Stomach (tissue), 9 donors: ENCODE results near the gene TANC1. TPM values are rescaled to one million over a fixed set of nuclear protein-coding genes. Genes with fewer than 3 reads are reported as not detected.

ENCODE experiments used
- DNase-seq, 2 donors: peaks; one replicate each; pipeline versions ENCODE4 v3.0.0 to v3.0.0-alpha.2; 2013 to 2019
- H3K27ac ChIP-seq, 5 donors: fragments of 200-600 bp in 4 of 5; sonication (generic) in 4 of 5; one replicate each; pipeline ENCODE4 v1.5.1; 2013 to 2019; ENCODE audit warnings: mild to moderate bottlenecking in 1 of 5, moderate library complexity in 1 of 5
- H3K27me3 ChIP-seq, 3 donors: fragments of 200-600 bp; sonication (generic); one replicate each; pipeline ENCODE4 v1.5.1; 2017 to 2019; ENCODE audit warnings: mixed run types in 1 of 3
- H3K36me3 ChIP-seq, 4 donors: fragments of 200-600 bp; sonication (generic); 1 replicate in 3 of 4; 2 replicates in 1 of 4; pipeline ENCODE4 v1.5.1; 2016 to 2019
- H3K4me1 ChIP-seq, 4 donors: fragments of 200-600 bp; sonication (generic); one replicate each; pipeline ENCODE4 v1.5.1; 2016 to 2019
- H3K4me3 ChIP-seq, 4 donors: fragments of 200-600 bp; sonication (generic) in 3 of 4; one replicate each; pipeline ENCODE4 v1.5.1; 2016 to 2019; ENCODE audit warnings: mild to moderate bottlenecking in 1 of 4
- H3K9me3 ChIP-seq, 4 donors: fragments of 200-600 bp; sonication (generic); one replicate each; pipeline ENCODE4 v1.5.1; 2016 to 2019
- EP300 ChIP-seq: sonication (generic); formaldehyde crosslinking; IDR thresholded peaks from one replicate; pipeline ENCODE4 v1.6.1; 2017; ENCODE audit warnings: antibody characterized with exemption
- POLR2A ChIP-seq, 4 donors: fragments of 450-650 bp; IDR thresholded peaks; one replicate each; pipeline ENCODE4 v1.6.1; 2016; ENCODE audit warnings: antibody characterized with exemption in 4 of 4, control low read depth in 2 of 4, mild to moderate bottlenecking in 1 of 4, moderate library complexity in 1 of 4
- POLR2AphosphoS5 ChIP-seq, 3 donors: sonication (generic); formaldehyde crosslinking; IDR thresholded peaks; one replicate each; pipeline ENCODE4 v1.6.1; 2016; ENCODE audit warnings: antibody characterized with exemption in 3 of 3
- WGBS, 5 donors: extraction: QIAGEN DNeasy Blood & Tissue Kit in 3 of 5; methylation state at CpG; one replicate each; pipeline versions ENCODE4 v1.1.5 to v1.1.7; 2013 to 2018; 5-methylcytosine and 5-hydroxymethylcytosine counted together
- intact Hi-C: fragments of 100-400 bp; cut with DNase I; formaldehyde crosslinking; loops from one replicate; pipeline ENCODE4 v1.15.1; 2023; ENCODE audit warnings: low total_unique reads
- polyA plus RNA-seq, 3 donors: library from polyadenylated mRNA; stranded (reverse); fragments of 200-250 nt; gene quantifications; one replicate each; pipeline ENCODE4 v1.2.3, GENCODE V29; 2013
- total RNA-seq, 5 donors: library from RNA; depleted of rRNA; stranded (reverse); fragments of >200 nt; gene quantifications; one replicate each; pipeline versions ENCODE4 v1.1.0 to v1.2.3, GENCODE V29; 2014 to 2016
- TF ChIP-seq, protein P1 (sequence below), 7 experiments: fragments of 450-650 bp in 4 of 7; fragments of 200-600 bp in 3 of 7; sonication (generic) in 3 of 7; IDR thresholded peaks; one replicate each; pipeline ENCODE4 v1.5.1; 2016 to 2019; ENCODE audit warnings: antibody characterized with exemption in 7 of 7, control low read depth in 2 of 7, mild to moderate bottlenecking in 1 of 7
- donor health status: healthy with polysubstance abuse.
- donor health status: Bipolar disorder and iron deficiency.
- donor health status: healthy.

The TANC1 gene
- total and polyA plus RNA-seq, 8 donors, result 4.9 to 59.7 (median 37.7) TPM

- Histone ChIP-seq H3K36me3 (peaks cover 0 to 16% (median 0%) of the 10 kb centered on the region in 4 donors), H3K4me1 (peaks cover 0 to 36% (median 19%) of the 10 kb centered on the region in 4 donors), H3K9me3 (peaks cover 12 to 20% (median 18%) of the 10 kb centered on the region in 4 donors), H3K27me3 (no peaks in the 10 kb centered on the region), H3K27ac (no peak overlapping the region), H3K4me3 (no peak overlapping the region)
- no peak for DNase-seq
- intact Hi-C loops, result no loop called here
- WGBS, 5 donors, result 73 to 81% (median 78%) methylated on average over 3 of the region's 3 CpGs
- TF ChIP-seq POLR2AphosphoS5 (IDR thresholded peaks at IDR 0.05), result no peak
- no peak for TF ChIP-seq EP300
- TF ChIP-seq, protein P1, sequence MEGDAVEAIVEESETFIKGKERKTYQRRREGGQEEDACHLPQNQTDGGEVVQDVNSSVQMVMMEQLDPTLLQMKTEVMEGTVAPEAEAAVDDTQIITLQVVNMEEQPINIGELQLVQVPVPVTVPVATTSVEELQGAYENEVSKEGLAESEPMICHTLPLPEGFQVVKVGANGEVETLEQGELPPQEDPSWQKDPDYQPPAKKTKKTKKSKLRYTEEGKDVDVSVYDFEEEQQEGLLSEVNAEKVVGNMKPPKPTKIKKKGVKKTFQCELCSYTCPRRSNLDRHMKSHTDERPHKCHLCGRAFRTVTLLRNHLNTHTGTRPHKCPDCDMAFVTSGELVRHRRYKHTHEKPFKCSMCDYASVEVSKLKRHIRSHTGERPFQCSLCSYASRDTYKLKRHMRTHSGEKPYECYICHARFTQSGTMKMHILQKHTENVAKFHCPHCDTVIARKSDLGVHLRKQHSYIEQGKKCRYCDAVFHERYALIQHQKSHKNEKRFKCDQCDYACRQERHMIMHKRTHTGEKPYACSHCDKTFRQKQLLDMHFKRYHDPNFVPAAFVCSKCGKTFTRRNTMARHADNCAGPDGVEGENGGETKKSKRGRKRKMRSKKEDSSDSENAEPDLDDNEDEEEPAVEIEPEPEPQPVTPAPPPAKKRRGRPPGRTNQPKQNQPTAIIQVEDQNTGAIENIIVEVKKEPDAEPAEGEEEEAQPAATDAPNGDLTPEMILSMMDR (IDR thresholded peaks at IDR 0.05), result no peak
Observed at GRCh38 chr2:159013103-159013502, 44.7 kb downstream of the TANC1 start.

DNA sequence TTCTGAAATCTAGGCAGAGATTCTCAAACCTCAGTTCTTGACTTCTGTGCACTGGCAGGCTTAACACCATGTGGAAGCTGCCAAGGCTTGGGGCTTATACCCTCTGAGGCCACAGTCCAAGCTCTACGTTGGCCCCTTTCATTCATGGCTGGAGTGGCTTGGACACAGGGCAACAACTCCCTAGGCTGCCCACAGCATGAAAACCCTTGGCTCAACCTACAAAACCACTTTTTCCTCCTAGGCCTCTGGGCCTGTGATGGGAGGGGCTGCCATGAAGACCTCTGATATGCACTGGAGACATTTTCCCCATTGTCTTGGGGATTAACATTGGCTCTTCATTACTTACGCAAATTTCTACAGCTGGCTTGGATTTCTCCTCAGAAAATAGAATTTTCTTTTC lies 46.7 kb downstream of the TANC1 start:
- TF ChIP-seq POLR2A (IDR thresholded peaks at IDR 0.05), result no peak
- H3K36me3 ChIP-seq, result peaks cover 0 to 16% (median 0%) of the 10 kb centered on the region in 4 donors
- DNase-seq, result no peak
- H3K27ac ChIP-seq, result no peak overlapping the region
- no peaks in the 10 kb centered on the region for H3K27me3 ChIP-seq
- peaks cover 0 to 29% (median 13%) of the 10 kb centered on the region in 4 donors for H3K4me1 ChIP-seq
- intact Hi-C loops, result no loop called here
- 86 to 100% (median 96%) methylated on average over 2 of the region's 2 CpGs for WGBS, 5 donors
- H3K9me3 ChIP-seq, result peaks cover 12 to 20% (median 18%) of the 10 kb centered on the region in 4 donors
- no peak overlapping the region for H3K4me3 ChIP-seq

- H3K9me3 ChIP-seq, result peaks cover 12 to 20% (median 18%) of the 10 kb centered on the region in 4 donors
- DNase-seq, result no peak
- WGBS, 5 donors, result 96 to 97% (median 97%) methylated on average over 2 of the region's 2 CpGs
- no peak overlapping the region for H3K4me3 ChIP-seq
- TF ChIP-seq, protein P1 (IDR thresholded peaks at IDR 0.05), result no peak
- TF ChIP-seq POLR2AphosphoS5 (IDR thresholded peaks at IDR 0.05), result no peak
- TF ChIP-seq POLR2A (IDR thresholded peaks at IDR 0.05), result no peak
- TF ChIP-seq EP300, result no peak
- H3K36me3 ChIP-seq, result peaks cover 0 to 16% (median 0%) of the 10 kb centered on the region in 4 donors
- H3K27me3 ChIP-seq, result no peaks in the 10 kb centered on the region
- intact Hi-C loops, result no loop called here
- no peak overlapping the region for H3K27ac ChIP-seq
- peaks cover 0 to 23% (median 9%) of the 10 kb centered on the region in 4 donors for H3K4me1 ChIP-seq
Observed at GRCh38 chr2:159015823-159016222, 47.4 kb downstream of the TANC1 start.

- Histone ChIP-seq H3K27ac (no peak overlapping the region), H3K4me1 (peaks cover 0 to 8% (median under 1%) of the 10 kb centered on the region in 4 donors), H3K36me3 (peaks cover 0 to 16% (median 0%) of the 10 kb centered on the region in 4 donors), H3K4me3 (no peak overlapping the region), H3K9me3 (peaks cover 12 to 20% (median 18%) of the 10 kb centered on the region in 4 donors), H3K27me3 (no peaks in the 10 kb centered on the region)
- DNase-seq, result no peak
- intact Hi-C loops, result no loop called here
- no peak for TF ChIP-seq POLR2A (IDR thresholded peaks at IDR 0.05)
- TF ChIP-seq EP300, result no peak
- TF ChIP-seq POLR2AphosphoS5 (IDR thresholded peaks at IDR 0.05), result no peak
- TF ChIP-seq, protein P1 (IDR thresholded peaks at IDR 0.05), result no peak
- 74 to 98% (median 94%) methylated on average over 5 of the region's 5 CpGs for WGBS, 5 donors
Observed at GRCh38 chr2:159017837-159018236, 49.4 kb downstream of the TANC1 start.

- peaks cover 0 to 4% (median under 1%) of the 10 kb centered on the region in 4 donors for H3K4me1 ChIP-seq
- H3K27ac ChIP-seq, result no peak overlapping the region
- H3K36me3 ChIP-seq, result peaks cover 0 to 16% (median 0%) of the 10 kb centered on the region in 4 donors
- TF ChIP-seq POLR2AphosphoS5 (IDR thresholded peaks at IDR 0.05), result no peak
- TF ChIP-seq, protein P1 (IDR thresholded peaks at IDR 0.05), result no peak
- no peak for TF ChIP-seq EP300
- no peak for TF ChIP-seq POLR2A (IDR thresholded peaks at IDR 0.05)
- no peak overlapping the region for H3K4me3 ChIP-seq
- WGBS, 5 donors, result 75 to 96% (median 86%) methylated on average over 5 to 6 of the region's 6 CpGs
- intact Hi-C loops, result no loop called here
- no peak for DNase-seq
- H3K27me3 ChIP-seq, result no peaks in the 10 kb centered on the region
- peaks cover 12 to 20% (median 18%) of the 10 kb centered on the region in 4 donors for H3K9me3 ChIP-seq
Observed at GRCh38 chr2:159019021-159019420, 50.6 kb downstream of the TANC1 start.
